ENCODE results near the gene NXT1.

Gene NXT1

GRCh38 chr20:23327617-23328333 is 22.8 kb upstream of the NXT1 start:
- TF ChIP-seq CTCF (conservative IDR thresholded peaks at IDR 0.05; ENCODE audit: low read depth, low read length): no peak
- no peak overlapping the region for H3K4me3 ChIP-seq (ENCODE audit: low read length)
- DNase-seq (ENCODE audit: low read depth): no peak

- no peak for TF ChIP-seq CTCF (conservative IDR thresholded peaks at IDR 0.05; ENCODE audit: low read depth, low read length)
- H3K4me3 ChIP-seq (ENCODE audit: low read length): no peak overlapping the region
- DNase-seq (ENCODE audit: low read depth): no peak
Observed at GRCh38 chr20:23331450-23332350, 18.9 kb upstream of the NXT1 start.

- H3K4me3 ChIP-seq (ENCODE audit: low read length): no peak overlapping the region
- DNase-seq (ENCODE audit: low read depth): no peak
- TF ChIP-seq CTCF (conservative IDR thresholded peaks at IDR 0.05; ENCODE audit: low read depth, low read length): no peak
Observed at GRCh38 chr20:23332467-23332866, 18.1 kb upstream of the NXT1 start.

GRCh38 chr20:23334111-23334510 is 16.5 kb upstream of the NXT1 start:
- TF ChIP-seq CTCF (conservative IDR thresholded peaks at IDR 0.05; ENCODE audit: low read depth, low read length): no peak
- DNase-seq (ENCODE audit: low read depth): no peak
- no peak overlapping the region for H3K4me3 ChIP-seq (ENCODE audit: low read length)

- no peak for TF ChIP-seq CTCF (conservative IDR thresholded peaks at IDR 0.05; ENCODE audit: low read depth, low read length)
- no peak overlapping the region for H3K4me3 ChIP-seq (ENCODE audit: low read length)
- no peak for DNase-seq (ENCODE audit: low read depth)
Observed at GRCh38 chr20:23335521-23335920, 15.1 kb upstream of the NXT1 start.

- no peak for DNase-seq (ENCODE audit: low read depth)
- no peak overlapping the region for H3K4me3 ChIP-seq (ENCODE audit: low read length)
- TF ChIP-seq CTCF (conservative IDR thresholded peaks at IDR 0.05; ENCODE audit: low read depth, low read length): no peak
Observed at GRCh38 chr20:23336476-23336875, 14.1 kb upstream of the NXT1 start.
